Panc1 (cell line): Measurements from ENCODE around the gene VWF. TPM values are rescaled to one million over a fixed set of nuclear protein-coding genes. Genes with fewer than 3 reads are reported as not detected.

Experiments
- ATAC-seq: fragments of 200-7000 bp; cut with Tn5 transposase; 2 replicates; pipeline ENCODE4 v1.9.1; 2020; ENCODE audit warnings: mild to moderate bottlenecking, moderate library complexity
- BruUV-seq: library from RNA; stranded (reverse); fragments of 400-500 nt; replicated peaks from 2 replicates; lab custom pipeline; 2021; lab: Mats Ljungman, UMichigan
- CTCF ChIA-PET: fragments of 300-600 bp; sonication (Branson Sonifier 250); formaldehyde crosslinking; loops from one replicate; lab custom pipeline; 2022; ENCODE audit warnings: antibody characterized with exemption; lab: Charles Lee
- POLR2A ChIA-PET: fragments of 300-600 bp; sonication (Branson Sonifier 250); formaldehyde crosslinking; loops from one replicate; lab custom pipeline; 2022; ENCODE audit warnings: antibody characterized with exemption; lab: Charles Lee
- DNase-seq: peaks from one replicate; pipeline ENCODE4 v3.0.0-alpha.2; 2010; ENCODE audit warnings: low read depth, low spot score
- H3K27ac ChIP-seq: 2 replicates; pipeline ENCODE4 v1.5.1; 2011; ENCODE audit warnings: mild to moderate bottlenecking, low read length, inconsistent platforms
- H3K27me3 ChIP-seq: fragments of 200-500 bp; sonication (Bioruptor generic); 2 replicates; pipeline ENCODE4 v1.6.0; 2014; ENCODE audit warnings: low read length, inconsistent platforms; ENCODE audit not compliant: control insufficient read depth, insufficient read depth
- H3K36me3 ChIP-seq: fragments of 200-500 bp; sonication (Bioruptor generic); 2 replicates; pipeline ENCODE4 v1.5.1; 2014; ENCODE audit warnings: inconsistent platforms, mild to moderate bottlenecking, low read length, moderate library complexity; ENCODE audit not compliant: control insufficient read depth, insufficient read depth
- H3K4me1 ChIP-seq: 2 replicates; pipeline ENCODE4 v1.5.1; 2011; ENCODE audit warnings: inconsistent platforms, mild to moderate bottlenecking, low read length, moderate library complexity; ENCODE audit not compliant: control insufficient read depth, insufficient read depth
- H3K4me3 ChIP-seq, 2 experiments: 2 replicates each; pipeline ENCODE4 v1.5.1; 2011 to 2012; ENCODE audit warnings: low read depth in 2 of 2, low read length in 2 of 2, mild to moderate bottlenecking in 2 of 2, inconsistent platforms in 1 of 2, moderate library complexity in 1 of 2
- H3K9me3 ChIP-seq: fragments of 200-500 bp; sonication (Bioruptor generic); 2 replicates; pipeline ENCODE4 v1.5.1; 2014; ENCODE audit warnings: low read depth, mild to moderate bottlenecking, inconsistent platforms, low read length, moderate library complexity; ENCODE audit not compliant: control insufficient read depth, insufficient read depth
- POLR2AphosphoS5 ChIP-seq: IDR thresholded peaks from 2 replicates; pipeline ENCODE4 v1.6.1; 2012; ENCODE audit warnings: mild to moderate bottlenecking, low read depth, low read length, moderate library complexity
- SIN3A ChIP-seq: IDR thresholded peaks from 2 replicates; pipeline ENCODE4 v1.6.1; 2012; ENCODE audit warnings: low read depth, mild to moderate bottlenecking, low read length, moderate library complexity, borderline replicate concordance; ENCODE audit not compliant: insufficient read depth
- TCF7L2 ChIP-seq: IDR thresholded peaks from 2 replicates; pipeline ENCODE4 v1.6.1; 2011; ENCODE audit warnings: mild to moderate bottlenecking, low read depth, low read length, inconsistent platforms
- in situ Hi-C: cut with HindIII; loops from 2 replicates; pipeline ENCODE4 v1.10.0; 2016; ENCODE audit warnings: low sequenced_read_pairs, low pct_unique_long_range_greater_than_20kb
- intact Hi-C: fragments of 100-400 bp; cut with micrococcal nuclease; formaldehyde crosslinking; loops from one replicate; pipeline ENCODE4 v1.10.0; 2022; ENCODE audit not compliant: unreplicated experiment
- total RNA-seq: library from RNA; stranded (reverse); gene quantifications from one replicate; pipeline ENCODE4 v1.2.1, GENCODE V29; 2021; ENCODE audit not compliant: unreplicated experiment
- TF ChIP-seq, protein P1 (sequence below), 2 experiments: IDR thresholded peaks; 2 replicates each; pipeline ENCODE4 v1.6.1; 2011 to 2012; ENCODE audit warnings: low read depth in 2 of 2, control low read depth in 1 of 2, low read length in 1 of 2, mild to moderate bottlenecking in 1 of 2, moderate library complexity in 1 of 2; ENCODE audit not compliant: insufficient read depth in 1 of 2
- TF ChIP-seq, protein P2 (sequence below): fragments of 450-650 bp; IDR thresholded peaks from 2 replicates; pipeline ENCODE4 v1.5.1; 2017; ENCODE audit warnings: mild to moderate bottlenecking

The VWF gene
- total RNA-seq, 1 experiment from 2014 or later, result 0.31 TPM

DNA sequence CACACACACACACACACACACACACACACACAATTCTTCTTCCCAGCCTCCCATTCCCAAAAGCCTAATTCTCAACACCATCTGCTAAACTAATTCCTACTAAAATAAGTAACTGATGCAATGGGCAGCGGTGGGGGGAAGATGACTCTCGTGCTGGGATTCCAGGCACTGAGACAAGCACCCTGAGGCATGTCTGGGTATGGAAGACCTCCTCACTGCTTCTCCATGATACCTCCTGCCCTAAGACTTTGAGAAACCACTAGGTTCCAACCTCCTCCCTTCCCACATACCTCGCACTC is 789 bp upstream of the VWF start:
- ChIA-PET CTCF (no interaction called here), POLR2A (no interaction called here)
- H3K4me3 ChIP-seq, result no peak overlapping the region
- H3K27ac ChIP-seq, result no peak overlapping the region
- no peak for ATAC-seq
- H3K36me3 ChIP-seq, result no peaks in the 10 kb centered on the region
- no peaks in the 10 kb centered on the region for H3K4me1 ChIP-seq
- no peak for TF ChIP-seq SIN3A
- TF ChIP-seq, protein P1, sequence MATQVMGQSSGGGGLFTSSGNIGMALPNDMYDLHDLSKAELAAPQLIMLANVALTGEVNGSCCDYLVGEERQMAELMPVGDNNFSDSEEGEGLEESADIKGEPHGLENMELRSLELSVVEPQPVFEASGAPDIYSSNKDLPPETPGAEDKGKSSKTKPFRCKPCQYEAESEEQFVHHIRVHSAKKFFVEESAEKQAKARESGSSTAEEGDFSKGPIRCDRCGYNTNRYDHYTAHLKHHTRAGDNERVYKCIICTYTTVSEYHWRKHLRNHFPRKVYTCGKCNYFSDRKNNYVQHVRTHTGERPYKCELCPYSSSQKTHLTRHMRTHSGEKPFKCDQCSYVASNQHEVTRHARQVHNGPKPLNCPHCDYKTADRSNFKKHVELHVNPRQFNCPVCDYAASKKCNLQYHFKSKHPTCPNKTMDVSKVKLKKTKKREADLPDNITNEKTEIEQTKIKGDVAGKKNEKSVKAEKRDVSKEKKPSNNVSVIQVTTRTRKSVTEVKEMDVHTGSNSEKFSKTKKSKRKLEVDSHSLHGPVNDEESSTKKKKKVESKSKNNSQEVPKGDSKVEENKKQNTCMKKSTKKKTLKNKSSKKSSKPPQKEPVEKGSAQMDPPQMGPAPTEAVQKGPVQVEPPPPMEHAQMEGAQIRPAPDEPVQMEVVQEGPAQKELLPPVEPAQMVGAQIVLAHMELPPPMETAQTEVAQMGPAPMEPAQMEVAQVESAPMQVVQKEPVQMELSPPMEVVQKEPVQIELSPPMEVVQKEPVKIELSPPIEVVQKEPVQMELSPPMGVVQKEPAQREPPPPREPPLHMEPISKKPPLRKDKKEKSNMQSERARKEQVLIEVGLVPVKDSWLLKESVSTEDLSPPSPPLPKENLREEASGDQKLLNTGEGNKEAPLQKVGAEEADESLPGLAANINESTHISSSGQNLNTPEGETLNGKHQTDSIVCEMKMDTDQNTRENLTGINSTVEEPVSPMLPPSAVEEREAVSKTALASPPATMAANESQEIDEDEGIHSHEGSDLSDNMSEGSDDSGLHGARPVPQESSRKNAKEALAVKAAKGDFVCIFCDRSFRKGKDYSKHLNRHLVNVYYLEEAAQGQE (IDR thresholded peaks at IDR 0.05; ENCODE audit: insufficient read depth in 1 of 2, low read depth in 2 of 2, low read length in 1 of 2), result no peak
- TF ChIP-seq, protein P2, sequence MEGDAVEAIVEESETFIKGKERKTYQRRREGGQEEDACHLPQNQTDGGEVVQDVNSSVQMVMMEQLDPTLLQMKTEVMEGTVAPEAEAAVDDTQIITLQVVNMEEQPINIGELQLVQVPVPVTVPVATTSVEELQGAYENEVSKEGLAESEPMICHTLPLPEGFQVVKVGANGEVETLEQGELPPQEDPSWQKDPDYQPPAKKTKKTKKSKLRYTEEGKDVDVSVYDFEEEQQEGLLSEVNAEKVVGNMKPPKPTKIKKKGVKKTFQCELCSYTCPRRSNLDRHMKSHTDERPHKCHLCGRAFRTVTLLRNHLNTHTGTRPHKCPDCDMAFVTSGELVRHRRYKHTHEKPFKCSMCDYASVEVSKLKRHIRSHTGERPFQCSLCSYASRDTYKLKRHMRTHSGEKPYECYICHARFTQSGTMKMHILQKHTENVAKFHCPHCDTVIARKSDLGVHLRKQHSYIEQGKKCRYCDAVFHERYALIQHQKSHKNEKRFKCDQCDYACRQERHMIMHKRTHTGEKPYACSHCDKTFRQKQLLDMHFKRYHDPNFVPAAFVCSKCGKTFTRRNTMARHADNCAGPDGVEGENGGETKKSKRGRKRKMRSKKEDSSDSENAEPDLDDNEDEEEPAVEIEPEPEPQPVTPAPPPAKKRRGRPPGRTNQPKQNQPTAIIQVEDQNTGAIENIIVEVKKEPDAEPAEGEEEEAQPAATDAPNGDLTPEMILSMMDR, result no peak
- TF ChIP-seq POLR2AphosphoS5, result no peak
- no peak for TF ChIP-seq TCF7L2
- DNase-seq, result no peak
- H3K27me3 ChIP-seq, result no peaks in the 10 kb centered on the region
- intact Hi-C loops (no loop called here), in situ Hi-C loops (no loop called here)
- BruUV-seq, result no TSS peak
- no peaks in the 10 kb centered on the region for H3K9me3 ChIP-seq

DNA sequence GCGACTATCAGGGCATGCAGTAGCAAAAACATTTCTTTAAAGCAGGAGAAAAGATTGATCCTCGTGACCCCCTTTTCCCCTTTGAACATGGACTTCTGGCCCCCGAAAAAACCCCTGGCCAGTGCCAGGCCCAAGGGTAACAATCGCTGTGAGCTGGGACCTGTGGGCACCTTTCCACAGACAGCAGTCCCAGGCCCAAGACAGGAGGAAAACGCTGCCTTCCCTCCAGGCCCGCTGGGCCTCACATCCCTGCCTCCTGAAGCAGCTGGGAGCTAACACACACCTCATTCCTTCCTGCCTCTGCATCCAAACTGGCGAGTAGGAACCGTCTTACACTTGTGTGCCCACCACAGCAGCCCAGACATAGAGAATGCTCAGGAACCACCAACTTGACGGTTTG is 1.2 kb downstream of the VWF start:
- Histone ChIP-seq H3K4me1 (no peaks in the 10 kb centered on the region), H3K27me3 (no peaks in the 10 kb centered on the region), H3K9me3 (no peaks in the 10 kb centered on the region), H3K4me3 (no peak overlapping the region), H3K36me3 (no peaks in the 10 kb centered on the region), H3K27ac (no peak overlapping the region)
- TF ChIP-seq POLR2AphosphoS5 (no peak), SIN3A (no peak), TCF7L2 (no peak)
- TF ChIP-seq, protein P1 (IDR thresholded peaks at IDR 0.05; ENCODE audit: insufficient read depth in 1 of 2, low read depth in 2 of 2, low read length in 1 of 2), result no peak
- TF ChIP-seq, protein P2, result no peak
- ATAC-seq (no peak), DNase-seq (no peak)
- BruUV-seq, result no TSS peak
- ChIA-PET CTCF (no interaction called here), POLR2A (no interaction called here)
- in situ Hi-C loops (no loop called here), intact Hi-C loops (no loop called here)
